Measurements from ENCODE around the gene ORAI2.

- TF ChIP-seq CTCF (optimal IDR thresholded peaks at IDR 0.05 in 1 of 3, IDR thresholded peaks at IDR 0.05 in 1 of 3, conservative IDR thresholded peaks at IDR 0.05 in 1 of 3; ENCODE audit: extremely low read depth in 1 of 3, insufficient read depth in 2 of 3, low read length in 3 of 3) = no peak
- no peak for TF ChIP-seq EZH2 (IDR thresholded peaks at IDR 0.05; ENCODE audit: low read length)
These were observed 39.0 kb downstream of the ORAI2 start for GRCh38 chr7:102472126-102473041.
